ENCODE results near the gene PHB1.

The PHB1 gene

GRCh38 chr17:49407086-49407485 is 7.6 kb downstream of the PHB1 start:
- peaks cover 48 to 100% of the 10 kb centered on the region in 2 experiments for H3K36me3 ChIP-seq (ENCODE audit: control insufficient read depth in 2 of 2, insufficient read depth in 1 of 2, low read length in 2 of 2)
- ChIA-PET CTCF (interaction anchor here (0.6 to 8.6 kb wide), 27 partner anchors 8 to 1013 kb away, joined by 3 to 174 read pairs (median 4); no protein-coding TSS in a partner anchor), POLR2A (interaction anchor here (0.6 to 1.1 kb wide), 2 partner anchors 31 to 149 kb away, joined by 5 read pairs; no protein-coding TSS in a partner anchor)
- H3K4me1 ChIP-seq (ENCODE audit: control insufficient read depth, insufficient read depth, low read length) = no peaks in the 10 kb centered on the region; the same call in 1 of the 2 replicates
- H3K9me3 ChIP-seq (ENCODE audit: control insufficient read depth, insufficient read depth, low read depth, low read length) = no peaks in the 10 kb centered on the region
- H3K4me3 ChIP-seq (ENCODE audit: low read depth, low read length) = no peak overlapping the region
- no peak overlapping the region for H3K27ac ChIP-seq (ENCODE audit: extremely low read depth, low read depth, low read length)
- TF ChIP-seq ZNF580 (tag by site-specific recombination; IDR thresholded peaks at IDR 0.05) (no peak), OSR2 (tag by site-specific recombination; IDR thresholded peaks at IDR 0.05) (no peak)

- ChIA-PET CTCF (interaction anchor here (0.7 to 8.6 kb wide), 9 partner anchors 8 to 780 kb away, joined by 3 to 174 read pairs (median 6); no protein-coding TSS in a partner anchor), POLR2A (interaction anchor here (0.6 to 2.6 kb wide), 2 partner anchors 8 to 31 kb away, joined by 5 to 9 read pairs; partner anchors contain the start of gene PHB1)
- H3K4me3 ChIP-seq (ENCODE audit: low read depth, low read length) = no peak overlapping the region
- no peaks in the 10 kb centered on the region for H3K9me3 ChIP-seq (ENCODE audit: control insufficient read depth, insufficient read depth, low read depth, low read length)
- H3K36me3 ChIP-seq (ENCODE audit: control insufficient read depth in 2 of 2, insufficient read depth in 1 of 2, low read length in 2 of 2) = peaks cover 44 to 95% of the 10 kb centered on the region in 2 experiments
- H3K27ac ChIP-seq (ENCODE audit: extremely low read depth, low read depth, low read length) = no peak overlapping the region
- H3K4me1 ChIP-seq (ENCODE audit: control insufficient read depth, insufficient read depth, low read length) = no peaks in the 10 kb centered on the region; the same call in 1 of the 2 replicates
- TF ChIP-seq ZNF138 (tag by site-specific recombination; IDR thresholded peaks at IDR 0.05; ENCODE audit: borderline replicate concordance) = no peak
- no peak for TF ChIP-seq GLIS2 (tag by site-specific recombination; IDR thresholded peaks at IDR 0.05)
- no peak for TF ChIP-seq HIC1 (tag by site-specific recombination; IDR thresholded peaks at IDR 0.05)
- no peak for TF ChIP-seq MEIS1 (CRISPR knock-in tag; IDR thresholded peaks at IDR 0.05; ENCODE audit: borderline replicate concordance)
- no peak for TF ChIP-seq ZNF221 (tag by site-specific recombination; IDR thresholded peaks at IDR 0.05; ENCODE audit: borderline replicate concordance)
- no peak for TF ChIP-seq ZNF518A (tag by site-specific recombination; conservative IDR thresholded peaks at IDR 0.05; ENCODE audit: low read depth)
- no peak for TF ChIP-seq ZEB2 (tag by site-specific recombination; IDR thresholded peaks at IDR 0.05)
- TF ChIP-seq MYNN (tag by site-specific recombination; IDR thresholded peaks at IDR 0.05; ENCODE audit: borderline replicate concordance) = no peak
- TF ChIP-seq ZNF341 (tag by site-specific recombination; IDR thresholded peaks at IDR 0.05; ENCODE audit: low read depth) = no peak
- no peak for TF ChIP-seq ZSCAN18 (tag by site-specific recombination; IDR thresholded peaks at IDR 0.05)
- no peak for TF ChIP-seq HOXC10 (CRISPR knock-in tag; IDR thresholded peaks at IDR 0.05)
- no peak for TF ChIP-seq ZNF830 (tag by site-specific recombination; IDR thresholded peaks at IDR 0.05; ENCODE audit: low read depth)
- no peak for TF ChIP-seq ZNF768 (tag by site-specific recombination; IDR thresholded peaks at IDR 0.05)
- no peak for TF ChIP-seq ZNF514 (tag by site-specific recombination; IDR thresholded peaks at IDR 0.05)
- TF ChIP-seq PRDM10 (tag by site-specific recombination; IDR thresholded peaks at IDR 0.05) = no peak
- no peak for TF ChIP-seq ZBTB26 (tag by site-specific recombination; optimal IDR thresholded peaks at IDR 0.05)
- no peak for TF ChIP-seq ZNF140 (tag by site-specific recombination; IDR thresholded peaks at IDR 0.05)
These were observed 8.1 kb downstream of the PHB1 start for GRCh38 chr17:49406421-49407061.
